Measurements from ENCODE around the gene KCNK7. TPM values are rescaled to one million over a fixed set of nuclear protein-coding genes. Genes with fewer than 3 reads are reported as not detected.

KCNK7 gene
- total RNA-seq, 4 donors from 2014 or later: 32.6 to 183 (median 144) TPM

DNA sequence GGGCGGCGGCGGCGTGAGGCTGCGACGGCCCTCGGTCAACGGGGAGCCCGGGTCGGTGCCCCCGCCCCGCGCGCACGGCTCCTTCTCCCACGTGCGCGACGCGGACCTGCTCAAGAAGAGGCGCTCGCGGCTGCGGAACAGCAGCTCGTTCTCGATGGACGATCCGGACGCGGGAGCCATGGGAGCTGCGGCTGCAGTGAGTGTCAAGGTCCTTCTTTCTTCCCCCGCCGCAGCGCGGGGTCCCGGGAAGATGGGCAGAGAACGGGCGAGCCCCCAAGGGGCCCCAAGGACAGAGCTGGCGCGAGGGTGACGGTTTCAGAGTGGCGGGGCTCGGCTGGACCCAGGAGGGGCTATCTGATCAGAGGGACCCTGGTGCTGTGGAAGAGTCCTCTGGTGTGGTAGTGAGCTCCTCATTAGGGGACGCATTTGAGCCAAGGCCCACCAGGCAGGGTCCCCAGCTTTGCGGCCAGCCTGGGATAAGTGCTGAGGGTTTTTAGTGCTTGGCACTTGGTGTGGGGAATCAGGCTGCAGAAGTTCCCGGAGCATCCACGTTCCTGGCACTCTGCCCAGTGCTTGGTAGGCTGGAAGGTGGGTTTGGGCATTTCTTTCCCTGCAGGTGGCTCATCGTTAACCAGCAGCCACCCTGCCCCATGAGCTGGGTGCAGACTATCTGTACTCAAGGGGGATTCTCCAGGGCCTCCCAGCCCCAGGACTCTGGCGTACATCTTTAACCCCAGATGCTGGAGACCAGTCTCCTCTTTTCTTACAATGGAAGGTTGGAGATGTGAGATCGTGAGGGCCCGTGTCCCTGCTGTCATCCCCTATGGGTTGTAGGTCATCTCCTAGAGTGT, 10.0 kb downstream of the KCNK7 start:
- TF ChIP-seq, protein P1, sequence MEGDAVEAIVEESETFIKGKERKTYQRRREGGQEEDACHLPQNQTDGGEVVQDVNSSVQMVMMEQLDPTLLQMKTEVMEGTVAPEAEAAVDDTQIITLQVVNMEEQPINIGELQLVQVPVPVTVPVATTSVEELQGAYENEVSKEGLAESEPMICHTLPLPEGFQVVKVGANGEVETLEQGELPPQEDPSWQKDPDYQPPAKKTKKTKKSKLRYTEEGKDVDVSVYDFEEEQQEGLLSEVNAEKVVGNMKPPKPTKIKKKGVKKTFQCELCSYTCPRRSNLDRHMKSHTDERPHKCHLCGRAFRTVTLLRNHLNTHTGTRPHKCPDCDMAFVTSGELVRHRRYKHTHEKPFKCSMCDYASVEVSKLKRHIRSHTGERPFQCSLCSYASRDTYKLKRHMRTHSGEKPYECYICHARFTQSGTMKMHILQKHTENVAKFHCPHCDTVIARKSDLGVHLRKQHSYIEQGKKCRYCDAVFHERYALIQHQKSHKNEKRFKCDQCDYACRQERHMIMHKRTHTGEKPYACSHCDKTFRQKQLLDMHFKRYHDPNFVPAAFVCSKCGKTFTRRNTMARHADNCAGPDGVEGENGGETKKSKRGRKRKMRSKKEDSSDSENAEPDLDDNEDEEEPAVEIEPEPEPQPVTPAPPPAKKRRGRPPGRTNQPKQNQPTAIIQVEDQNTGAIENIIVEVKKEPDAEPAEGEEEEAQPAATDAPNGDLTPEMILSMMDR (IDR thresholded peaks at IDR 0.05): no peak
- TF ChIP-seq EP300 (IDR thresholded peaks at IDR 0.05) (no peak), POLR2AphosphoS5 (IDR thresholded peaks at IDR 0.05) (no peak), POLR2A (IDR thresholded peaks at IDR 0.05) (no peak)
- DNase-seq (ENCODE audit: low spot score in 2 of 2): no peak
- H3K4me3 ChIP-seq: peak overlapping the region; percentile 19
- peaks cover 57% of the 10 kb centered on the region for H3K4me1 ChIP-seq
- H3K36me3 ChIP-seq: peaks cover 23% of the 10 kb centered on the region
- no peak overlapping the region for H3K27ac ChIP-seq
- H3K9me3 ChIP-seq: no peaks in the 10 kb centered on the region
- WGBS: 67% methylated on average over 37 of the region's 51 CpGs
- no peaks in the 10 kb centered on the region for H3K27me3 ChIP-seq

- no peak for DNase-seq (ENCODE audit: low spot score in 2 of 2)
- Histone ChIP-seq H3K36me3 (peaks cover 23% of the 10 kb centered on the region), H3K27ac (no peak overlapping the region), H3K27me3 (no peaks in the 10 kb centered on the region), H3K4me1 (peaks cover 49% of the 10 kb centered on the region), H3K4me3 (peak overlapping the region; percentile 19), H3K9me3 (no peaks in the 10 kb centered on the region)
- TF ChIP-seq POLR2A (IDR thresholded peaks at IDR 0.05): no peak
- WGBS: 82% methylated on average over 33 of the region's 46 CpGs
Measured at GRCh38 chr11:65584723-65585171, 10.9 kb downstream of the KCNK7 start.

GRCh38 chr11:65584106-65584505, 11.5 kb downstream of the KCNK7 start:
- no peak overlapping the region for H3K27ac ChIP-seq
- WGBS: 77% methylated on average over 5 of the region's 8 CpGs
- no peaks in the 10 kb centered on the region for H3K27me3 ChIP-seq
- peaks cover 45% of the 10 kb centered on the region for H3K4me1 ChIP-seq
- peaks cover 29% of the 10 kb centered on the region for H3K36me3 ChIP-seq
- no peaks in the 10 kb centered on the region for H3K9me3 ChIP-seq
- H3K4me3 ChIP-seq: no peak overlapping the region
- no peak for DNase-seq (ENCODE audit: low spot score in 2 of 2)
- TF ChIP-seq, protein P1 (IDR thresholded peaks at IDR 0.05): no peak
- TF ChIP-seq POLR2A (IDR thresholded peaks at IDR 0.05): no peak
- TF ChIP-seq POLR2AphosphoS5 (IDR thresholded peaks at IDR 0.05): no peak
- no peak for TF ChIP-seq EP300 (IDR thresholded peaks at IDR 0.05)

DNA sequence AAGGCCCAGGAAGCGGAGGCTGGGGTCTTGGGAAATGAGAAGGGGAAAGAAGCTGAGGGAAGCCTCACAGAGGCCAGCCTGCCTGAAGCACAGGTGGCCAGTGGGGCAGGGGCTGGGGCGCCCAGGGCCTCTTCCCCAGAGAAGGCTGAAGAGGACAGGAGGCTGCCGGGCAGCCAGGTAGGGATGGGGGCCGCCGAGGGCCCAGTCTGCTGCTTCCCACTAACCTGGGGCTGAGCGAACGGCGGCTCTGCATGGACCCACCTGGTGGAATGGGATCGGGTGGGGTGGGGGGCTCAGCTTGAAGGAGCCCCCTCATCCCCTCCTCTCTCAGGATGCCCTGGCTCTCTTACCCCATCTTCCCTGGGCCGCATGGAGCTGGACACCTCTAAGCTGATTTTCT, 12.0 kb downstream of the KCNK7 start:
- TF ChIP-seq POLR2A (IDR thresholded peaks at IDR 0.05): no peak
- Histone ChIP-seq H3K27ac (no peak overlapping the region), H3K27me3 (no peaks in the 10 kb centered on the region), H3K36me3 (peaks cover 33% of the 10 kb centered on the region), H3K4me3 (no peak overlapping the region), H3K9me3 (no peaks in the 10 kb centered on the region), H3K4me1 (peaks cover 41% of the 10 kb centered on the region)
- DNase-seq (ENCODE audit: low spot score in 2 of 2): no peak
- 95% methylated on average over 6 of the region's 10 CpGs for WGBS

DNA sequence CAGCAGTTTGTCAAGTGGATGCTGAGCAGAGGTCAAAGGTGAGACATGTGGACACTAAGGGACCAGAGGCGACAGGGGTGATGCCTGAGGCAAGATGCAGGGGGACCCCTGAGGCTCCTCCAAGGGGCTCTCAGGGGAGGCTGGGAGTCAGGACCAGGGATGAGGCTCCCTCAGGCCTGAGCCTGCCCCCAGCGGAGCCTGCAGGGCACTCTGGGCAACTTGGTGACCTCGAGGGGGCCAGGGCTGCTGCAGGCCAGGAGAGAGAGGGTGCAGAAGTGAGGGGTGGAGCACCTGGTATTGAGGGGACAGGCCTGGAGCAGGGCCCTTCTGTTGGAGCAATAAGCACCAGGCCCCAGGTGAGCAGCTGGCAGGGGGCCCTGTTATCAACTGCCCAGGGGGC, 13.7 kb downstream of the KCNK7 start:
- TF ChIP-seq POLR2AphosphoS5 (IDR thresholded peaks at IDR 0.05) (no peak), POLR2A (IDR thresholded peaks at IDR 0.05) (no peak), EP300 (IDR thresholded peaks at IDR 0.05) (no peak)
- TF ChIP-seq, protein P1 (IDR thresholded peaks at IDR 0.05): no peak
- no peaks in the 10 kb centered on the region for H3K9me3 ChIP-seq
- WGBS: 100% methylated on average over 1 of the region's 3 CpGs
- H3K36me3 ChIP-seq: peaks cover 33% of the 10 kb centered on the region
- H3K27ac ChIP-seq: no peak overlapping the region
- no peak overlapping the region for H3K4me3 ChIP-seq
- no peaks in the 10 kb centered on the region for H3K27me3 ChIP-seq
- DNase-seq (ENCODE audit: low spot score in 2 of 2): no peak
- peaks cover 41% of the 10 kb centered on the region for H3K4me1 ChIP-seq

GRCh38 chr11:65580756-65581155, 14.8 kb downstream of the KCNK7 start:
- Histone ChIP-seq H3K27ac (no peak overlapping the region), H3K4me1 (peaks cover 45% of the 10 kb centered on the region), H3K36me3 (peaks cover 30% of the 10 kb centered on the region), H3K9me3 (no peaks in the 10 kb centered on the region), H3K27me3 (no peaks in the 10 kb centered on the region), H3K4me3 (no peak overlapping the region)
- no peak for DNase-seq (ENCODE audit: low spot score in 2 of 2)
- 71% methylated on average over 7 of the region's 8 CpGs for WGBS
- TF ChIP-seq EP300 (IDR thresholded peaks at IDR 0.05) (no peak), POLR2AphosphoS5 (IDR thresholded peaks at IDR 0.05) (no peak), POLR2A (IDR thresholded peaks at IDR 0.05) (no peak)
- TF ChIP-seq, protein P1 (IDR thresholded peaks at IDR 0.05): no peak
